Nephron (organoid): ENCODE data around the gene IGSF5.
A peak's percentile ranks its signal among the peaks of the same experiment; 100 is the strongest.

Source experiments
- H3K27ac Mint-ChIP-seq, 3 experiments: 2 replicates each; pipeline ENCODE4 v1.8.0; 2020; ENCODE audit warnings: mixed read lengths in 3 of 3, mild to moderate bottlenecking in 2 of 3, moderate library complexity in 1 of 3
- H3K27me3 Mint-ChIP-seq: 2 replicates; pipeline ENCODE4 v1.8.0; 2021; ENCODE audit warnings: low read depth, mild to moderate bottlenecking, moderate library complexity, mixed read lengths
- H3K36me3 Mint-ChIP-seq: 2 replicates; pipeline ENCODE4 v1.8.0; 2020; ENCODE audit warnings: low read depth, mixed read lengths
- H3K4me1 Mint-ChIP-seq: 2 replicates; pipeline ENCODE4 v1.8.0; 2020; ENCODE audit warnings: mixed read lengths
- H3K4me3 Mint-ChIP-seq, 3 experiments: 2 replicates each; pipeline ENCODE4 v1.8.0; 2020; ENCODE audit warnings: mild to moderate bottlenecking in 3 of 3, mixed read lengths in 3 of 3, moderate library complexity in 2 of 3
- H3K9me3 Mint-ChIP-seq: 2 replicates; pipeline ENCODE4 v1.8.0; 2020; ENCODE audit warnings: mixed read lengths
- CTCF ChIP-seq, 3 experiments: fragments of 200-600 bp; sonication (generic); IDR thresholded peaks; one replicate each; pipeline ENCODE4 v1.5.0; 2021; ENCODE audit warnings: antibody characterized with exemption in 3 of 3; ENCODE audit not compliant: unreplicated experiment in 3 of 3

Gene IGSF5

GRCh38 chr21:39796466-39796865 lies 51.5 kb downstream of the IGSF5 start:
- no peak for TF ChIP-seq CTCF (IDR thresholded peaks at IDR 0.05; ENCODE audit: unreplicated experiment in 3 of 3)
- Mint-ChIP-seq H3K36me3 (peaks cover 4% of the 10 kb centered on the region), H3K27me3 (peaks cover 7% of the 10 kb centered on the region), H3K27ac (peak overlapping the region in 1 of 3 experiments; percentile 38), H3K4me3 (no peak overlapping the region), H3K4me1 (peaks cover 14% of the 10 kb centered on the region), H3K9me3 (no peaks in the 10 kb centered on the region)

- Mint-ChIP-seq H3K27ac (no peak overlapping the region), H3K4me1 (peaks cover 14% of the 10 kb centered on the region), H3K36me3 (no peaks in the 10 kb centered on the region), H3K4me3 (no peak overlapping the region), H3K9me3 (no peaks in the 10 kb centered on the region), H3K27me3 (peaks cover 7% of the 10 kb centered on the region)
- no peak for TF ChIP-seq CTCF (IDR thresholded peaks at IDR 0.05; ENCODE audit: unreplicated experiment in 3 of 3)
Observed at GRCh38 chr21:39799178-39799577, 54.2 kb downstream of the IGSF5 start.

GRCh38 chr21:39800311-39800710 lies 55.3 kb downstream of the IGSF5 start:
- peaks cover 7% of the 10 kb centered on the region for H3K27me3 Mint-ChIP-seq
- no peak for TF ChIP-seq CTCF (IDR thresholded peaks at IDR 0.05; ENCODE audit: unreplicated experiment in 3 of 3)
- no peaks in the 10 kb centered on the region for H3K9me3 Mint-ChIP-seq
- peak overlapping the region in 1 of 3 experiments; percentile 21 for H3K27ac Mint-ChIP-seq
- no peaks in the 10 kb centered on the region for H3K36me3 Mint-ChIP-seq
- H3K4me3 Mint-ChIP-seq: no peak overlapping the region
- H3K4me1 Mint-ChIP-seq: peaks cover 14% of the 10 kb centered on the region

- peaks cover 7% of the 10 kb centered on the region for H3K27me3 Mint-ChIP-seq
- H3K4me1 Mint-ChIP-seq: peaks cover 7% of the 10 kb centered on the region
- H3K27ac Mint-ChIP-seq: no peak overlapping the region
- H3K9me3 Mint-ChIP-seq: no peaks in the 10 kb centered on the region
- no peak overlapping the region for H3K4me3 Mint-ChIP-seq
- no peaks in the 10 kb centered on the region for H3K36me3 Mint-ChIP-seq
- TF ChIP-seq CTCF (IDR thresholded peaks at IDR 0.05; ENCODE audit: unreplicated experiment in 3 of 3): no peak
Observed at GRCh38 chr21:39802217-39802616, 57.2 kb downstream of the IGSF5 start.

GRCh38 chr21:39803393-39803792 lies 58.4 kb downstream of the IGSF5 start:
- no peak overlapping the region for H3K27ac Mint-ChIP-seq
- no peak for TF ChIP-seq CTCF (IDR thresholded peaks at IDR 0.05; ENCODE audit: unreplicated experiment in 3 of 3)
- no peaks in the 10 kb centered on the region for H3K9me3 Mint-ChIP-seq
- peaks cover 9% of the 10 kb centered on the region for H3K27me3 Mint-ChIP-seq
- H3K4me3 Mint-ChIP-seq: no peak overlapping the region
- H3K4me1 Mint-ChIP-seq: peaks cover 7% of the 10 kb centered on the region
- no peaks in the 10 kb centered on the region for H3K36me3 Mint-ChIP-seq

GRCh38 chr21:39804240-39804639 lies 59.3 kb downstream of the IGSF5 start:
- Mint-ChIP-seq H3K9me3 (no peaks in the 10 kb centered on the region), H3K36me3 (no peaks in the 10 kb centered on the region), H3K4me1 (peaks cover 7% of the 10 kb centered on the region), H3K27me3 (peaks cover 7% of the 10 kb centered on the region), H3K4me3 (no peak overlapping the region), H3K27ac (no peak overlapping the region)
- no peak for TF ChIP-seq CTCF (IDR thresholded peaks at IDR 0.05; ENCODE audit: unreplicated experiment in 3 of 3)
